Astrocyte (in vitro differentiated cells and primary cell): ENCODE measurements around the gene ADCY4. TPM values are rescaled to one million over a fixed set of nuclear protein-coding genes. Genes with fewer than 3 reads are reported as not detected.

Experiments used
- DNase-seq: peaks from one replicate; pipeline ENCODE4 v3.0.0-alpha.2; 2010; ENCODE audit warnings: low read depth
- FAIRE-seq: peaks from 2 replicates; lab custom pipeline; 2011; peaks lifted over from hg19 to GRCh38; lab: Jason Lieb, UNC
- H2AFZ ChIP-seq: 2 replicates; pipeline ENCODE4 v1.6.0; 2012; ENCODE audit warnings: low read depth, low read length, inconsistent platforms
- H3K27ac ChIP-seq: 2 replicates; pipeline ENCODE4 v1.5.1; 2011; ENCODE audit warnings: low read depth, low read length, inconsistent platforms
- H3K27me3 ChIP-seq: 2 replicates; pipeline ENCODE4 v1.6.0; 2011; ENCODE audit warnings: low read length, inconsistent platforms; ENCODE audit not compliant: insufficient read depth
- H3K36me3 ChIP-seq: 2 replicates; pipeline ENCODE4 v1.5.1; 2011; ENCODE audit warnings: low read length, inconsistent platforms; ENCODE audit not compliant: insufficient read depth
- H3K4me1 ChIP-seq: 2 replicates; pipeline ENCODE4 v1.5.1; 2011; ENCODE audit warnings: low read length, inconsistent platforms; ENCODE audit not compliant: insufficient read depth
- H3K4me2 ChIP-seq: 2 replicates; pipeline ENCODE4 v1.6.0; 2012; ENCODE audit warnings: low read length, inconsistent platforms
- H3K4me3 ChIP-seq: 2 replicates; pipeline ENCODE4 v1.5.1; 2011; ENCODE audit warnings: low read depth, mild to moderate bottlenecking, low read length, inconsistent platforms; ENCODE audit not compliant: insufficient read depth
- H3K79me2 ChIP-seq: 2 replicates; pipeline ENCODE4 v1.6.0; 2012; ENCODE audit warnings: mild to moderate bottlenecking, low read length, inconsistent platforms; ENCODE audit not compliant: insufficient read depth
- H3K9ac ChIP-seq: 2 replicates; pipeline ENCODE4 v1.6.0; 2012; ENCODE audit warnings: mild to moderate bottlenecking, low read length, inconsistent platforms
- H3K9me3 ChIP-seq: 2 replicates; pipeline ENCODE4 v1.5.1; 2012; ENCODE audit warnings: low read depth, mild to moderate bottlenecking, low read length, inconsistent platforms; ENCODE audit not compliant: insufficient read depth
- H4K20me1 ChIP-seq: 2 replicates; pipeline ENCODE4 v1.6.0; 2012; ENCODE audit warnings: low read length, inconsistent platforms; ENCODE audit not compliant: insufficient read depth
- H3K27ac Mint-ChIP-seq: one replicate; pipeline ENCODE4 v1.8.0; 2021; ENCODE audit warnings: mild to moderate bottlenecking, mixed read lengths; ENCODE audit not compliant: unreplicated experiment
- H3K27me3 Mint-ChIP-seq: one replicate; pipeline ENCODE4 v1.8.0; 2021; ENCODE audit warnings: low read depth, mixed read lengths; ENCODE audit not compliant: unreplicated experiment
- H3K36me3 Mint-ChIP-seq: one replicate; pipeline ENCODE4 v1.8.0; 2021; ENCODE audit warnings: low read depth, mixed read lengths; ENCODE audit not compliant: unreplicated experiment
- H3K4me1 Mint-ChIP-seq: one replicate; pipeline ENCODE4 v1.8.0; 2021; ENCODE audit warnings: low read depth, mixed read lengths; ENCODE audit not compliant: unreplicated experiment
- H3K4me3 Mint-ChIP-seq: one replicate; pipeline ENCODE4 v1.8.0; 2021; ENCODE audit warnings: mild to moderate bottlenecking, moderate library complexity, mixed read lengths; ENCODE audit not compliant: unreplicated experiment
- H3K9me3 Mint-ChIP-seq: one replicate; pipeline ENCODE4 v1.8.0; 2021; ENCODE audit warnings: mild to moderate bottlenecking, mixed read lengths; ENCODE audit not compliant: unreplicated experiment
- EZH2 ChIP-seq: IDR thresholded peaks from 2 replicates; pipeline ENCODE4 v1.6.1; 2012; ENCODE audit warnings: mild to moderate bottlenecking, low read length, inconsistent platforms; ENCODE audit not compliant: insufficient read depth
- total RNA-seq: library from RNA; stranded (reverse); gene quantifications from 2 replicates; pipeline ENCODE4 v1.2.1, GENCODE V29; 2021
- TF ChIP-seq, protein P1 (sequence below): IDR thresholded peaks from 2 replicates; pipeline ENCODE4 v1.5.1; 2011; ENCODE audit warnings: low read depth, mild to moderate bottlenecking, inconsistent platforms, low read length, moderate library complexity; ENCODE audit not compliant: insufficient read depth

The ADCY4 gene
- total RNA-seq, 1 donor from 2014 or later, result 0.32 TPM

DNA sequence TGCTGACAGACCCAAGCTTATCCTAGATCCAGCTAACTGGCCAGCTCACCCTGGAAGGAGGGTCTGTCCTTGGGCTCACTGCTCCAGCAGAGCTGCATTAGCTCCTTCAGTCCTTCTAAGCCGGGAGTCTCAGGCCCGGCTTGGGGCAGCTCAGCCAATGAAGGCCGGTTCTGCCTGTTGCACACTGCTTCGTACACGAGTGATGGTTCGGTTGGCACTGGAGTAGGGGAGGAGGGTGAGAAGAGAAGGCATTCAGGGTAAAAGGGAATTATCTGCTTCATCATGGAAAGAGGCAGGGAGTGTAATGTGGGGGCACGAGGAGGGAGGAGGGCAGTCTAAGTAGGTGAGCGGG is 2.9 kb upstream of the ADCY4 start:
- no peak overlapping the region for H3K4me3 Mint-ChIP-seq
- H3K36me3 Mint-ChIP-seq, result peaks cover 2% of the 10 kb centered on the region
- no peaks in the 10 kb centered on the region for H3K4me1 Mint-ChIP-seq
- Histone ChIP-seq H3K9ac (no peak overlapping the region), H3K4me1 (peaks cover 9% of the 10 kb centered on the region), H3K79me2 (no peaks in the 10 kb centered on the region), H3K36me3 (no peaks in the 10 kb centered on the region), H3K4me2 (no peak overlapping the region), H2AFZ (no peak overlapping the region), H3K27me3 (peaks cover 64% of the 10 kb centered on the region), H3K27ac (no peak overlapping the region), H3K9me3 (no peaks in the 10 kb centered on the region), H3K4me3 (no peak overlapping the region), H4K20me1 (no peaks in the 10 kb centered on the region)
- no peak for FAIRE-seq
- H3K27me3 Mint-ChIP-seq, result peaks cover 84% of the 10 kb centered on the region
- H3K9me3 Mint-ChIP-seq, result peaks cover 10% of the 10 kb centered on the region
- no peak overlapping the region for H3K27ac Mint-ChIP-seq
- DNase-seq, result no peak
- TF ChIP-seq, protein P1, sequence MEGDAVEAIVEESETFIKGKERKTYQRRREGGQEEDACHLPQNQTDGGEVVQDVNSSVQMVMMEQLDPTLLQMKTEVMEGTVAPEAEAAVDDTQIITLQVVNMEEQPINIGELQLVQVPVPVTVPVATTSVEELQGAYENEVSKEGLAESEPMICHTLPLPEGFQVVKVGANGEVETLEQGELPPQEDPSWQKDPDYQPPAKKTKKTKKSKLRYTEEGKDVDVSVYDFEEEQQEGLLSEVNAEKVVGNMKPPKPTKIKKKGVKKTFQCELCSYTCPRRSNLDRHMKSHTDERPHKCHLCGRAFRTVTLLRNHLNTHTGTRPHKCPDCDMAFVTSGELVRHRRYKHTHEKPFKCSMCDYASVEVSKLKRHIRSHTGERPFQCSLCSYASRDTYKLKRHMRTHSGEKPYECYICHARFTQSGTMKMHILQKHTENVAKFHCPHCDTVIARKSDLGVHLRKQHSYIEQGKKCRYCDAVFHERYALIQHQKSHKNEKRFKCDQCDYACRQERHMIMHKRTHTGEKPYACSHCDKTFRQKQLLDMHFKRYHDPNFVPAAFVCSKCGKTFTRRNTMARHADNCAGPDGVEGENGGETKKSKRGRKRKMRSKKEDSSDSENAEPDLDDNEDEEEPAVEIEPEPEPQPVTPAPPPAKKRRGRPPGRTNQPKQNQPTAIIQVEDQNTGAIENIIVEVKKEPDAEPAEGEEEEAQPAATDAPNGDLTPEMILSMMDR, result no peak
- TF ChIP-seq EZH2, result no peak

DNA sequence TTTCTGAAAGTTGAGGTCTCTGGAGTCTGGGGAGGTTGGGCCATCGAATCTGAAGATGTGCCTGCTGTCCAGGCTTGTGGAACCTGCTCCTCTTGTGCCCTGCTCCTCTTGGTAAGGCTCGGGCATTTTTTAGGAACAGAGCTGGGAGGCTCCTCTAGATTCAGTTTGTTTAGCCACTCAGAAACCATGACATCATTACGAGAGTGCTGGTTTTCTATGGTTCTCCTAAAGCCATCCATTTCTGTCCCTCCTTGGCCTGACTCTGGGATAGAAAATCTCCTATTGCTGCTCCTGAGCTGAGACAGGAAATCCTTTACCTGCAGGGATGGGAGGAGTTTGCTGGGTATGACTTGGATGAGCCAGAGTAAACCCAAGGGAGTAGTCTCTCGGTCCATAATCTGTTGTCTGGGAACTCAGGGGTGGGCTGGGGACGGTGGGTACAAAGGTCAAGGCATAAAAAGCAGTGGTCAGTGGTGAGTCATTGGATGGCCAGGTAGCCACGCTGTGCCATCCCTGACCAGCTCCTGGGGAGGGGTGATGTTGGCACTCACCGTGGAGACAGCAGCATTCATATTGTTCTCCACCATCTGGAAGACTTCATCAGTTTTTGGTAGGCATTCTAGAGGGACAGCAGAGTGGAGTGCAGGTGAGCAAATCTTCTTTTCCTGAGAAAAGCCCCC is 2.4 kb upstream of the ADCY4 start:
- peaks cover 2% of the 10 kb centered on the region for H3K36me3 Mint-ChIP-seq
- no peak overlapping the region for H3K4me3 ChIP-seq
- no peaks in the 10 kb centered on the region for H3K4me1 Mint-ChIP-seq
- FAIRE-seq (no peak), DNase-seq (no peak)
- no peak overlapping the region for H3K27ac Mint-ChIP-seq
- no peak overlapping the region for H3K4me3 Mint-ChIP-seq
- no peak overlapping the region for H3K9ac ChIP-seq
- no peak overlapping the region for H2AFZ ChIP-seq
- H3K4me1 ChIP-seq, result peaks cover 15% of the 10 kb centered on the region
- no peaks in the 10 kb centered on the region for H3K79me2 ChIP-seq
- H3K27me3 Mint-ChIP-seq, result peaks cover 81% of the 10 kb centered on the region
- H4K20me1 ChIP-seq, result no peaks in the 10 kb centered on the region
- no peak overlapping the region for H3K27ac ChIP-seq
- H3K9me3 ChIP-seq, result no peaks in the 10 kb centered on the region
- TF ChIP-seq, protein P1, result no peak
- TF ChIP-seq EZH2, result no peak
- H3K27me3 ChIP-seq, result peaks cover 66% of the 10 kb centered on the region
- H3K4me2 ChIP-seq, result no peak overlapping the region
- no peaks in the 10 kb centered on the region for H3K36me3 ChIP-seq
- H3K9me3 Mint-ChIP-seq, result peaks cover 10% of the 10 kb centered on the region

DNA sequence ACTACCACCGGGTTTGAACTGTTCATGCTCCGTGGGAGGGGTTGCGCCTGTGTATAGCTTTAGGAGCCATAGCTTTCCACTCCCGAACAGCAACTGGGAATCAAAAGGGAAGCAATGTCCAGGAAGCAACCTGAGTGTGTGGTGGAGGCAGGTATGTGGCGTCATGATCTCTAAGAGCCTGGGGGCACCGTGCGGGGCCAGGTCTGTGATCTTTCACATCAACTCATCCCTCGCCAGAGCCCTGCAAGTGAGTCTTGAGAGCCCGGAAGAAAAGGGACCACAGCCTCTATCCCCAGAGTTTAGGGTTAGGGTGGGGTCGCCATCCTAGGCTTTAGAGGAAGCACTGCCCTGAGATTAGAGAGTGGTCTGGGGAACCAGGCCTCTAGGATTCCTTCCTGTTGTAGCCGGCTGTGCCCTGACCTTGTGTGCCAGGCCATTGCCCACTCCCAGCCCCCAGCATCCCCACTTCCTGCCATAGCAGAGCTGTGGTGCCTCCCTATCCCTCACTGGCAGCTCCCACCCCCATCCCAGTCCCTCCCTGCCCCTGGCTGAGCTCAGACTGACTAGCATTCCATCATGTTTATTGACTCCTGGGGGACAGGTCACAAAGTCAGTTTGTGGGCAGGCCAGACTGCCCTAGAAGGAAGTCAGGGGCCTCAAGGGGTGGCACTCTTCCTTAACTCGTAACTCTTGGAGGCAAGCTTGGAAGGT is 745 bp upstream of the ADCY4 start:
- Mint-ChIP-seq H3K9me3 (peaks cover 10% of the 10 kb centered on the region), H3K4me3 (peak overlapping the region; percentile 34), H3K27me3 (peaks cover 79% of the 10 kb centered on the region), H3K27ac (no peak overlapping the region), H3K36me3 (peaks cover 2% of the 10 kb centered on the region), H3K4me1 (no peaks in the 10 kb centered on the region)
- Histone ChIP-seq H4K20me1 (no peaks in the 10 kb centered on the region), H2AFZ (no peak overlapping the region), H3K4me3 (no peak overlapping the region), H3K4me1 (peaks cover 16% of the 10 kb centered on the region), H3K27ac (no peak overlapping the region), H3K9me3 (no peaks in the 10 kb centered on the region), H3K36me3 (no peaks in the 10 kb centered on the region), H3K9ac (no peak overlapping the region), H3K27me3 (peaks cover 64% of the 10 kb centered on the region), H3K4me2 (no peak overlapping the region), H3K79me2 (no peaks in the 10 kb centered on the region)
- FAIRE-seq, result no peak
- DNase-seq, result no peak
- no peak for TF ChIP-seq EZH2
- TF ChIP-seq, protein P1, result no peak
